HepG2 (cell line): ENCODE results near the gene SRCIN1.

Experiments used
- BRCA1 ChIP-seq: sonication (generic); formaldehyde crosslinking; IDR thresholded peaks from 2 replicates; pipeline ENCODE4 v1.4.0; 2020; ENCODE audit warnings: missing genetic modification reagents
- EZH2 ChIP-seq: conservative IDR thresholded peaks from 2 replicates; pipeline ENCODE4 v1.6.1; 2012; ENCODE audit warnings: mild to moderate bottlenecking, low read depth, low read length, moderate library complexity
- HMG20A ChIP-seq: IDR thresholded peaks from 2 replicates; pipeline ENCODE4 v1.6.1; 2016; ENCODE audit warnings: borderline replicate concordance
- POLR2A ChIP-seq, 2 experiments: IDR thresholded peaks; 2 replicates each; pipeline ENCODE4 v1.6.1; 2011; ENCODE audit warnings: low read depth in 2 of 2, low read length in 2 of 2, mild to moderate bottlenecking in 1 of 2, moderate library complexity in 1 of 2; ENCODE audit not compliant: insufficient read depth in 1 of 2
- RAD21 ChIP-seq: fragments of 450-650 bp; formaldehyde crosslinking; IDR thresholded peaks from 2 replicates; pipeline ENCODE4 v1.5.0; 2020; ENCODE audit warnings: mild to moderate bottlenecking
- RBAK ChIP-seq: sonication (generic); formaldehyde crosslinking; IDR thresholded peaks from 2 replicates; pipeline ENCODE4 v1.5.1; 2020; ENCODE audit warnings: mild to moderate bottlenecking, missing genetic modification reagents
- RBFOX2 ChIP-seq: fragments of 200-400 bp; formaldehyde crosslinking; IDR thresholded peaks from 2 replicates; pipeline ENCODE4 v1.6.1; 2017; ENCODE audit warnings: low read depth, mild to moderate bottlenecking, low read length
- ZNF3 ChIP-seq: IDR thresholded peaks from 2 replicates; pipeline ENCODE4 v1.7.0; 2017; ENCODE audit warnings: inconsistent platforms
- TF ChIP-seq, protein P1 (sequence below): sonication (generic); formaldehyde crosslinking; IDR thresholded peaks from 2 replicates; pipeline ENCODE4 v1.9.0; 2021; ENCODE audit warnings: missing genetic modification reagents, borderline replicate concordance

DNA sequence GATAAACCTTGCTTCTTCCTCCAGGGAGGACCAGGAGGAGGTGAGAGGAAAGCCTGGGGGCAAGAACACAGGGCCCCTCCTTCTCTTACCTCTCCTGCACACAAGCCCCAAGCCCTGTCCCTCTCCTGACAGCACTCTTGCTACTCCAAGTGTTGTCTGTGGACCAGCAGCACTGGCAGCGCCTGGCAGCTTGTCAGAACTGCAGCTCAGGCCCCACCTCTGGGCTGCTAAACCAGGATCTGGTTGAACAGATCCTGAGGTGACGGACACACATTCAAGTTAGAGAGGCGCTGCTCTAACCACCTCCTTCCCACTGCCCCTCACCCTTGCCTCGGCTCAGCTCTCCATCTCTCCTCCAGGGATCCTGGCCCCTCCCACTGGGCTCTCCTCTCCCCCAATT is 56.5 kb downstream of the SRCIN1 start:
- TF ChIP-seq BRCA1 (CRISPR knock-in tag) (no peak), HMG20A (CRISPR knock-in tag) (no peak), ZNF3 (no peak), POLR2A (IDR thresholded peaks at IDR 0.05; ENCODE audit: insufficient read depth in 1 of 2, low read depth in 2 of 2, low read length in 2 of 2) (no peak), EZH2 (no peak), RBFOX2 (no peak), RAD21 (CRISPR knock-in tag) (no peak), RBAK (CRISPR knock-in tag) (no peak)
- TF ChIP-seq, protein P1, sequence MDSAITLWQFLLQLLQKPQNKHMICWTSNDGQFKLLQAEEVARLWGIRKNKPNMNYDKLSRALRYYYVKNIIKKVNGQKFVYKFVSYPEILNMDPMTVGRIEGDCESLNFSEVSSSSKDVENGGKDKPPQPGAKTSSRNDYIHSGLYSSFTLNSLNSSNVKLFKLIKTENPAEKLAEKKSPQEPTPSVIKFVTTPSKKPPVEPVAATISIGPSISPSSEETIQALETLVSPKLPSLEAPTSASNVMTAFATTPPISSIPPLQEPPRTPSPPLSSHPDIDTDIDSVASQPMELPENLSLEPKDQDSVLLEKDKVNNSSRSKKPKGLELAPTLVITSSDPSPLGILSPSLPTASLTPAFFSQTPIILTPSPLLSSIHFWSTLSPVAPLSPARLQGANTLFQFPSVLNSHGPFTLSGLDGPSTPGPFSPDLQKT (CRISPR knock-in tag) = no peak
